Measurements from ENCODE around the gene LSAMP.

- TF ChIP-seq KDM1A (IDR thresholded peaks at IDR 0.05; ENCODE audit: borderline replicate concordance, low read length) (no peak), USF2 (IDR thresholded peaks at IDR 0.05; ENCODE audit: low read length) (no peak), MAX (IDR thresholded peaks at IDR 0.05) (no peak), SP2 (IDR thresholded peaks at IDR 0.05; ENCODE audit: low read length) (no peak), CHD7 (IDR thresholded peaks at IDR 0.05; ENCODE audit: insufficient replicate concordance, low read length) (no peak), EP300 (IDR thresholded peaks at IDR 0.05; ENCODE audit: borderline replicate concordance in 1 of 2, low read depth in 2 of 2, low read length in 2 of 2) (no peak), CTCF (IDR thresholded peaks at IDR 0.05; ENCODE audit: control extremely low read depth in 1 of 3, insufficient read depth in 1 of 3, low read depth in 1 of 3, low read length in 3 of 3) (no peak), YY1 (IDR thresholded peaks at IDR 0.05; ENCODE audit: low read depth, low read length) (no peak), KDM5A (IDR thresholded peaks at IDR 0.05; ENCODE audit: low read length) (no peak), TAF1 (IDR thresholded peaks at IDR 0.05; ENCODE audit: low read depth, low read length) (no peak), POLR2AphosphoS5 (IDR thresholded peaks at IDR 0.05; ENCODE audit: low read depth, low read length) (no peak), EZH2 (IDR thresholded peaks at IDR 0.05; ENCODE audit: low read depth, low read length, severe bottlenecking) (no peak), BRCA1 (IDR thresholded peaks at IDR 0.05; ENCODE audit: low read depth, low read length) (no peak)
These were observed 375.2 kb downstream of the LSAMP start for GRCh38 chr3:116070061-116070460.

All from H1 (cell line).